OCI-M2 (cell line): ENCODE data around the gene PPIA.
"Not testable (repeated sequence)": the region's sequence is repeated elsewhere in the genome, so short reads cannot be mapped to it uniquely, and the experiment has no call there.

Source experiments
- DNase-seq: peaks from one replicate; lab custom pipeline; 2025; ENCODE audit not compliant: unreplicated experiment; lab: John Stamatoyannopoulos, UW

Gene PPIA

DNA sequence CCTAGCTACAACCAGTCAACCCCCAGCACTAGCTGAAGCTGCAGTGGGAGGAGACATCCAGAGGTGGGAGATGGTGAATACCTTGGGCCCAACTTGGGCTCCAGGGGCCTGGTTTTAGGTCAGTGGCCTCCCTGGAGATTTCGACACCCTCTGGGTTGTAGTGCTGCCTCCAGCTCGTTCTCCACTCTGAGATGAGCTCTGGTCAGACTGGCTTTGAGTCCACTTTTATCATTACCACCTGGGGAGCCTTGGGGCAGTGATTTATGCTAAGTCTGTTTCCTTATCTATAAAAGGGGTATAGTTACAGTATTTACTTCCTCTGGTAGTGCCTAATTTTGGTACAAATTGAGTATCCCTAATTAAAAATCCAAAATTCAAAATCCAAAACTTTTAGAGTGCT lies 22.8 kb downstream of the PPIA start:
- no peak for DNase-seq

DNA sequence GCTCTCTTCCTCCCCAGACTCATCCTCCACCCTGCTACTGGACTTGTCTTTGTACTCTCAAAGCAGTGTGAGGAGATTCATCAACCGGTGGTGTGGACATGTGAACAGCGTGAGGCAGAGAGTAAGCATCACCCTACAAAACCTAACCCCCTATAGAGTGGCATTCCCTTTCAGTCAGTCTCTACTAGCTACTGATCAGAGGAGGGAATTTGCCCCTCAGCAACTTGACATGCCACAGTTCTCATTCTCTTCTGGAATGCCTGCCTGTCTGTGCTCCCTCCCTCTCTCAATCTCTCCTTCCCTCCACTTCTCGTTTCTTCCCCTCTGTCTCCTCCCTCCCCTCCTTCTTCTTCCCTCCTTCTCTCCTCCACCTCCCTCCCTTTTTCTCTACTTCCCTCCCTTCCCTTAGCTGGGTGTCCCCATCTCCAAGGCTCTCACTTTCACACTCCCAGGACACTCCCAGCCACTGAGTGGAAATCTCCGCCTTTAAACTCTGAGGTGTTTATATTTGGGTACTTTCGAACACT lies 26.8 kb downstream of the PPIA start:
- DNase-seq = no peak

DNA sequence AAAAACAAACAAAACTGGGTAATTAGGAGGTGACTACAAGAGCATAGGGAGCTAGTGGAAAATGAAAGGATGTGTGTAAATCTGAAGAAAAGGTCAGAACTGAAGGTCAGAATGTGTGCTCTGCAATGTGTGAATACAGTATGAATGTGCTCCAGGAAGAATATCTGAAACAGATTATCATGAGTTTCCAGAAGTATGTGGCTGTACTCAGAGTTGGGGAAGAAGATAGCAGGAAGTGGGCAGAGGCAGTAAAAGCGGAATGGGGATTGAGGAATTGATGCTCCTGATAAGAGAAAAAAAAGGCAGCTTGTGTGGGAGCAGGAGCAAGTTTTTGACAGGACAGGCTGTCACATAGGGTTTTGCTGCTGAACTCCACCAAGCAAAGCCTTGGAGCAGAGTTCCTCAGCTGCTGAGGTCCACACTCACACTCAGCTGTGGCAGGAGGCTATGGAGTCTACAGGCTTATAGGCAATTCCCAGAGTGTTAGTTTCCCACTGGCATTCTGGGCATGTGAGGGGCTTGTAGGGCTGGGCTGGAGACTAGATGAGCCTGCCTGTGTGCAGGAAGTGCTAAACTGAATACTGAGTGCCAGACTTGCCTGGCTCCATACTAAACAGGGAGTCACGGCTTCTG lies 28.5 kb downstream of the PPIA start:
- DNase-seq = no peak

DNA sequence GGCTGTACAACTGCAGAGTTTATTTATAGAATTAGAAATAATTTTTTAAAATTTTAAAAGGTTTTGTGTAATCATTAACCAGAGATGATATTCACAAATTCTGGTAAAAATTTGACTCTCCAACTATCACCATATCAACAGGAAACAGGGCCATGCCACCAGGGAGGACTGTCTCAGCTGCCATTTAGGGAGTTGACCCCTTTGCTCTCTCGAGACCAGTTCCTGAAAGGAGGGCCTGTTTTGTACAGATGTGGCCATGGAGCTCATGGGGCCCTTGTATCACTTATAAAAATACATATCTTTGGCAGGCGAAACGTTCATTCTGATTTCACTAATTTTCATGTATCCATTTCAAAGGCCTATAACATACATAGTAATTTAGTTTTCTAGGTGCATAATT lies 31.1 kb downstream of the PPIA start:
- DNase-seq = no peak

DNA sequence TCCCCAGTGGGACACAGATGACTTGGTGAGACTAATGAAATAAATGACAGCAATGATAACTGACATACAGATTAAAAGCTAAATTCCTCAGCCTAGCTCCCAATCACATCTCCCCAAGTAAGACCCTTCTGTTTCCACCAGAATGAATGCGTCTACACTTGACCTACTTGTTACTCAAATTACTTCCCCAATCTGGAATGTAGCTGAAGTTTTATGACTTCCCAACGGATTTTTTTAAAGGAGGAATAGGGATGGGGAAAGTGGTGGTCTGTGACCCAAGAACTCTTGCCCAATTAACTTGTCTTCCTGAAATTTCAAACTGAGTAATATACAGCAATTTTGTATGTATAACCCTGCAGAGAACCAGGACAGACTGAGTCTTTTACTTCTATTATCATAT lies 42.3 kb downstream of the PPIA start:
- DNase-seq = no peak

DNA sequence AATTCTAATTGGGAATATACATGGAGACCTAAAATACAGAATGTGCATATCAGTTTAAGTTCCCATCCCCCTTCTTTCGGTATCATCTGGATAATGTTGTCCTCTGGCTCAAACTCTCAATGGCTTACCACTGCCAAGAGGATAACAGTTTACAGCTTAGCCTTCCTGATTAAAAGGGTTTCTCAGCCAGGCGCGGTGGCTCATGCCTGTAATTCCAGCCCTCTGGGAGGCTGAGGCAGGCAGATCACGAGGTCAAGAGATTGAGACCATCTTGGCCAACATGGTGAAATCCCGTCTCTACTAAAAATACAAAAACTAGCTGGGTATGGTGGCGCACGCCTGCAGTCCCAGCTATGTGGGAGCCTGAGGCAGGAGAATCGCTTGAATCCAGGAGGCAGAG lies 46.2 kb downstream of the PPIA start:
- DNase-seq = not testable (repeated sequence)

DNA sequence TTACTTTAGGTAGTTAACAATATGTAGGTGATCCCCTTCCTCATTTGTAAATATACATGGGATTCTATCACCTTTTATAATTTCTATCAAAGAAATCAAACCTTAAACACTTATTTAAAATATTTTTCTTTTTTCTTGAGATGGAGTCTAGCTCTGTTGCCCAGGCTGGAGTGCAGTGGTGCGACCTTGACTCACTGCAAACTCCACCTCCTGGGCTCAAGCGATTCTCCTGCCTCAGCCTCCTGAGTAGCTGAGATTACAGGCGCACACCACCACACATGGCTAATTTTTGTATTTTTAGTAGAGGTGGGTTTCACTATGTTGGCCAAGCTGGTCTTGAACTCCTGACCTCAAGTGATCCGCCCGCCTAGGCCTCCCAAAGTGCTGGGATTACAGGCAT lies 47.0 kb downstream of the PPIA start:
- not testable (repeated sequence) for DNase-seq

DNA sequence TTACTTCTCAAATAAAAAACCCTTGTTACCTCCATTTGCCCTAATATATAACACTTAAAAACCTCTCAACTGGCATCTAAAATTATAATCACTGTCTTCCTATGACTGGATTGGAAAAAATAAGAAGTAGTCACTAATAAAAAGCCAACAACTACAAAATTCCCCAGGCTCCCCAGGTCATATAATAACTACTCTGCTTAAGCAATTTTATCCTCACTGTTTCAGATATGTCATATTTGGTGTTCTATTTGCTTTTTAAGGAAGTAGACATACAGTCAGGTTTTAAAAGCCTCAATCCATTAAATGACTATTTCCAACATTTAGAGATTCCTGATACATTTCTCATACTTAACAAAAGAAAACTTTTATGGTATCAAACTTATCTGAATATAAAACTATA lies 49.0 kb downstream of the PPIA start:
- no peak for DNase-seq

DNA sequence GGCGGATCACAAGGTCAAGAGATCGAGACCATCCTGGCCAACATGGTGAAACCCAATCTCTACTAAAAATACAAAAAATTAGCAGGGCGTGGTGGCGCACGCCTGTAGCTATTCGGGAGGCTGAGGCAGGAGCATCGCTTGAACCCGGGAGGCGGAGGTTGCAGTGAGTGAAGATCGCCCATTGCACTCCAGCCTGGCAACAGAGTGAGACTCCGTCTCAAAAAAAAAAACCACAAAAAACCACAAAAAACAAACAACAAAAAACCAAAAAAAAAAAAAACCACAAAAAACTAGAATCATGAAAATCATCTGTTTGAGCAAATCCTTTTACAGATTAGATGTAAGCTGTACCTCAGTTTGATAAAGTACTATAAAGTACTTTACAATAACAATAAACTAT lies 49.9 kb downstream of the PPIA start:
- DNase-seq = not testable (repeated sequence)

DNA sequence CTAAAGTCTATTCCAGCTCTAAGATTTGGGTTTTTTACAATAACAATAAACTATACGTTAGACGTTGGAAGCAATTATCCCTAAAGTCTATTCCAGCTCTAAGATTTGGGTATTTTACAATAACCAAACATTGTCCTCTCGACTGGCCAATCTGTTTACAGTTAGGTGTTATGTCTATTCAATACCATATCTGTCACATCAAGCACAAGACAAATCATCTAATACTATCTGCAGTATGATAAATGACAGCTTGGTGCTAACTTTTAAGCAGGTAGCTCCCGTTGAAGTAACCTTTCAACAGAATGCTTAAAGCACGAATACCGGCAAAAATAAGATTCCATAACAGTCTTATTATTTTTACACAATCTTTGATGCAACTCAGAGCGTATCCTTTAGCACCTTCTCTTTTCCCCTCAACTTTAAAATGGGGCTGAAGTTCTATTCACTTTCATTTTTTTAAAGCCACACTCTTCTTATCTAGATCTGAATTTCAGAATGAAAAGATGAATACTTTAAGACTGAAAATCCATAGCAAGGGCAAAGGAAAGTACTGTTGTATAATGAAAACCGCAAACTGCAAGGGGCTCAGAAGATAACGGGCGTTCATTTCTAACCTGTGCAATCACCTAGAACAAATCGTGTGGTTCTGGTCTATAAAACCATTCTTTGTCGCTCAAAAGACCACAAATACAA lies 50.5 kb downstream of the PPIA start:
- DNase-seq = no peak

DNA sequence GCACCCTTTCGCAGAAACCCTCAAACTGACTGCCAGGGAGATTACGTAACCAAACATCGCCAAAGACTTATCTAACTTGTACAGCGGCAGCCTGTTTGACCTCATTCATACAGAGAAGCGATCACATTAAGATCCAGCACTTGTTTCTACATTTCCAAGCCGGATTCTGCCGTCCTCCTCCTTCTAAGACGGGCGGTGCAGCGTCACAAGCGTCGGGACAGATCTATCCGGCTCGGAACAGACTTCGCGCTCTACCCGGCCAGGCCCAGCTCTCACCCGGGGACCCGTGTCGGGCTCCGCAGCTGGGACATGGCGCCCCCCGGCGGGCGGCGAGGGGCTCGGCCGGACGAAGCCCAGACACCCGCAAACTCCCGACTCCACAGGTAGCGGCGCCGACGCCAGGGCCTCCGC lies 51.0 kb downstream of the PPIA start:
- DNase-seq = no peak

DNA sequence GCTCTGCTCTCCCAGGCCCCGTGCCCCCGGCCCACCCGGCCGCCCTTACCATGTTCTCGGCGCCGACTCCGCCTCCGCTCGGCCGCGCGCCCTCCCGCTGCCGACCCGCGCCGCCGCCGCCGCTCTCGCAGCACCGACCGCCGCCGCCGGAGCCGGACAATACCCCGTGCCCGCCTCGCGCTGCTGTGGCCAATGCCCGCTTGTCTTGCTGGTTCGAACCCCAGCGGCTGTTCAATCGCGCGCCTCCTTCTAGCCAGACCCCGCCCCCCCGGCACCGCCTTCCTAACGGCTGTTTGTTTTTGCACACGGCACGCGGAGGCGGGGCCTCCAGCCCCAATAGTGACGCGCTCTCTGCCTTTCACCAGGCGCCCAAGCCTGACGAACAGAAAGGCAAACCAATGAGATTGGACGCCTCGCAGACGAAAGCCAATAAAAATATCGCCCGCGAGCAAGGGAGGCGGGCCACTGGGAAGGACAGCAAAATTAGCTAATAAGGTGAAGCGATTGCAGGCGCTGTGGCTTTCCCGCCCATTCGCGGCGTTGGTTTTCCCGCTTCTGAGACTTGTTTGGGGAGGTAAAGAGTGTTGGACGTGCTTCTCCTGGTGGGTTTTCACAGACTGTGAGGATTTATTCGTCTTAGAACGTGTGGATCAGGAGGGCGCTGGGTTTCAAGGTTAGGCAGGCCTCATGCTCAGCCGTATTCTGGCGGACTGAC lies 51.6 kb downstream of the PPIA start, which contains the start of gene H2AZ2:
H2AZ2 (minus strand) TSS at position 168 of the 715 bp plus-strand sequence; CDS start at position 52, 116 bp downstream.
- DNase-seq = peak; percentile 98

DNA sequence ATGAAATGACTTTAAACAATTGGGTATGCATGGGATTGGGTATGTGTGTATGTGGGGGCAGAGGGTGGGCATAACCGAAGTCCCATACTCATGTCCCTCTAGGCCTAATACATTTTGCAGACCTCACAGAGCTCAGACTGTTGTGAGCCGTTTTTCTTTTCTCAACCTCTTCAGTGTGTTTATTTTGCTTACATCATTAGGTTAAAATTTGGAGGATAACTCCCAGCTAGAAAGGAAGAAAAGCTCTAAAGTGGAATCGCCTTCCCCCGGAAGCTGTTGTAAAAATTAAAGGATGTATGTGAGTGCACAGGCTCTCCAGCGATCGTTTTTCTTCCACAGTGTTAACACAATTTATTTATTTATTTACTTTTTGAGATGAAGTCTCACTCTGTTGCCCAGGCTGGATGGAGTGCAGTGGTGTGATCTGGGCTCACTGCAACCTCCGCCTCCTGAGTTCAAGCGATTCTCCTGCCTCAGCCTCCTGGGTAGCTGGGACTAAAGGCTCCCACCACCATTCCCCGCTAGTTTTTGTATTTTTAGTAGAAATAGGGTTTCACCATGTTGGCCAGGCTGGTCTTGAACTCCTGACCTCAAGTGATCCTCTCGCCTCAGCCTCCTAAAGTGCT lies 52.9 kb downstream of the PPIA start:
- DNase-seq = no peak

DNA sequence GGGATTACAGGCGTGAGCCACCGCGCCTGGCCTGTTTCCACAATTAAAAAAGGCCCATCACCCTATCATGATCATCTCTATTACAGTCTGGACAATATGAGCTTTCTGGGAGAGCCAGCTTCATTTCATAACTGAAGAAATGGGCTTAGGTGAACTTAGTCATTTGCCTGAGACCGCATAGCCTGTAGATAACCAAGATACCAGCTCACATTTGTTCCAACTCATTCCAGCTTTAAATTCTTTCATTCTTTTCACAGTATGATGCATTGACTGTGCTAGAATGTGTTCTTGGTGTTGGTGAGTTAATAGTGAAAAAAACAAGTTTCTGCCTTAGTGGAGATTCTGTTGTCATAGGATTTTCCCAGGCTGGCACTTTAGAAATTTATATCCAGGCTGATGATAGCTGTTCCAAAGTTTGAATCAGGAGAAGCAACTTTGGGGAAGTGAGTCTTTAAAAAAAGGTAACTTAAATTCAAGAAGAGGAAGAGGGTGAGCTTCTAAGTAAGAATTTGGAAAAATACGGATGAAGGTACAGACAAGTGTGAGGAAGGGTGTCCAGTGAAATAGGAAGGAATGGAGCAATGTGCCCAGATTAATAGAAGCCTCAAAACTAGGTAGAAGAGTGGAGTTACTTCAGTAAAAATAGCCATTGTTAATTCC lies 53.5 kb downstream of the PPIA start:
- no peak for DNase-seq

DNA sequence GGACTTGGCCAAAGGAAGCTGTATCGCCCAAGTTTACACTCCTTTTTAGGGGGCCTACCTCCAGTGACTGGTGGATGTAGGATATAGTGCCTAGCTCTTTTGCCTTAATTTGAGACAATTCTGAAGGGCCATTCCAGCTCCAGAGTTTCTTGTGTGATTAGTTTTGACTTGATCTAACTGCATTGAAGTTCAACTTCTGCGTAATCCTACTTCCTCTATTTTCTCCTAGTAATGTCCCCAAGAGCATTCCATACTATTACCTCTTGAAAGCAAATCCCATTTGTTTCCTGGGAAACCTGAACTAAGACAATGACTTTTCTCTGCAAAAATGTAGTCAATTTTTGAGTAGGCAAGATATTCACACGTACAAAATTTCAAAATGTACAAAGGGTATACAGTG lies 56.1 kb downstream of the PPIA start:
- DNase-seq = no peak
